ENCODE data around the gene UBE2E3.

The UBE2E3 gene

GRCh38 chr2:181047829-181048228 lies 67.4 kb downstream of the UBE2E3 start:
- in situ Hi-C loops (cut with MboI; ENCODE audit: low sequenced_read_pairs, unreplicated experiment): no loop called here
- DNase-seq (ENCODE audit: low spot score): no peak
- TF ChIP-seq CTCF (IDR thresholded peaks at IDR 0.05; ENCODE audit: borderline replicate concordance, control extremely low read depth, extremely low read depth, insufficient read depth, missing control alignments): no peak

GRCh38 chr2:181051861-181052522 lies 71.6 kb downstream of the UBE2E3 start:
- no peak for DNase-seq (ENCODE audit: low spot score)
- in situ Hi-C loops (cut with MboI; ENCODE audit: low sequenced_read_pairs, unreplicated experiment): loop anchor here (25.0 kb wide), 2 partner anchors 440 to 815 kb away; no protein-coding TSS in a partner anchor
- TF ChIP-seq CTCF (IDR thresholded peaks at IDR 0.05; ENCODE audit: borderline replicate concordance, control extremely low read depth, extremely low read depth, insufficient read depth, missing control alignments): no peak

GRCh38 chr2:181052523-181052891 lies 72.1 kb downstream of the UBE2E3 start:
- in situ Hi-C loops (cut with MboI; ENCODE audit: low sequenced_read_pairs, unreplicated experiment): loop anchor here (25.0 kb wide), 2 partner anchors 440 to 815 kb away; no protein-coding TSS in a partner anchor
- TF ChIP-seq CTCF (IDR thresholded peaks at IDR 0.05; ENCODE audit: borderline replicate concordance, control extremely low read depth, extremely low read depth, insufficient read depth, missing control alignments): no peak
- no peak for DNase-seq (ENCODE audit: low spot score)

GRCh38 chr2:181054256-181054655 lies 73.9 kb downstream of the UBE2E3 start:
- no peak for DNase-seq (ENCODE audit: low spot score)
- no peak for TF ChIP-seq CTCF (IDR thresholded peaks at IDR 0.05; ENCODE audit: borderline replicate concordance, control extremely low read depth, extremely low read depth, insufficient read depth, missing control alignments)

GRCh38 chr2:181054843-181055242 lies 74.4 kb downstream of the UBE2E3 start:
- in situ Hi-C loops (cut with MboI; ENCODE audit: low sequenced_read_pairs, unreplicated experiment): loop anchor here (5.0 to 25.0 kb wide), 3 partner anchors 443 to 928 kb away; no protein-coding TSS in a partner anchor
- no peak for TF ChIP-seq CTCF (IDR thresholded peaks at IDR 0.05; ENCODE audit: borderline replicate concordance, control extremely low read depth, extremely low read depth, insufficient read depth, missing control alignments)

More at GRCh38 chr2:181054256-181054655, 73.9 kb downstream of the UBE2E3 start:
- in situ Hi-C loops (cut with MboI; ENCODE audit: low sequenced_read_pairs, unreplicated experiment): loop anchor here (25.0 kb wide), 2 partner anchors 442 to 817 kb away; no protein-coding TSS in a partner anchor

GRCh38 chr2:181058378-181059269 lies 78.2 kb downstream of the UBE2E3 start:
- peak; percentile 22 for DNase-seq (ENCODE audit: low spot score)
- TF ChIP-seq CTCF (IDR thresholded peaks at IDR 0.05; ENCODE audit: borderline replicate concordance, control extremely low read depth, extremely low read depth, insufficient read depth, missing control alignments): peak; percentile 71
- in situ Hi-C loops (cut with MboI; ENCODE audit: low sequenced_read_pairs, unreplicated experiment): loop anchor here (5.0 to 25.0 kb wide), 3 partner anchors 446 to 931 kb away; no protein-coding TSS in a partner anchor

More at GRCh38 chr2:181054843-181055242, 74.4 kb downstream of the UBE2E3 start:
- DNase-seq (ENCODE audit: low spot score): no peak
